GM19240 (cell line): ENCODE results near the gene FREM1.

ENCODE experiments used
- DNase-seq: peaks from one replicate; pipeline ENCODE4 v3.0.0; 2011; ENCODE audit warnings: low spot score; ENCODE audit not compliant: insufficient read length

FREM1 gene

GRCh38 chr9:14761584-14761983, 148.6 kb downstream of the FREM1 start:
- no peak for DNase-seq

- no peak for DNase-seq
These were observed 150.2 kb downstream of the FREM1 start for GRCh38 chr9:14760060-14760459.

GRCh38 chr9:14756291-14756690, 153.9 kb downstream of the FREM1 start:
- no peak for DNase-seq

- no peak for DNase-seq
These were observed 157.4 kb downstream of the FREM1 start for GRCh38 chr9:14752871-14753270.

- DNase-seq, result no peak
These were observed 158.0 kb downstream of the FREM1 start for GRCh38 chr9:14752271-14752670.

GRCh38 chr9:14750821-14751220, 159.4 kb downstream of the FREM1 start:
- DNase-seq, result no peak

- no peak for DNase-seq
These were observed 160.5 kb downstream of the FREM1 start for GRCh38 chr9:14749741-14750211.

- no peak for DNase-seq
These were observed 161.9 kb downstream of the FREM1 start for GRCh38 chr9:14748373-14748772.

GRCh38 chr9:14747111-14747510, 163.1 kb downstream of the FREM1 start:
- no peak for DNase-seq

- no peak for DNase-seq
These were observed 163.6 kb downstream of the FREM1 start for GRCh38 chr9:14746626-14747025.

GRCh38 chr9:14744768-14745167, 165.5 kb downstream of the FREM1 start:
- no peak for DNase-seq

- no peak for DNase-seq
These were observed 168.9 kb downstream of the FREM1 start for GRCh38 chr9:14741369-14741768.

- no peak for DNase-seq
These were observed 177.1 kb downstream of the FREM1 start for GRCh38 chr9:14733133-14733532.

GRCh38 chr9:14731294-14731981, 178.8 kb downstream of the FREM1 start:
- no peak for DNase-seq

- DNase-seq, result no peak
These were observed 179.7 kb downstream of the FREM1 start for GRCh38 chr9:14730461-14730898.

GRCh38 chr9:14723301-14723700, 186.9 kb downstream of the FREM1 start:
- DNase-seq, result no peak

GRCh38 chr9:14722391-14723035, 187.7 kb downstream of the FREM1 start, which contains the start of gene CER1:
Gene CER1, minus strand, starts transcription at chr9:14722733. Its CDS starts 61 bp downstream, at chr9:14722672.
- DNase-seq, result no peak

- DNase-seq, result no peak
These were observed 190.9 kb downstream of the FREM1 start for GRCh38 chr9:14719231-14719923.

- DNase-seq, result no peak
These were observed 195.1 kb downstream of the FREM1 start for GRCh38 chr9:14715102-14715501.

- DNase-seq, result no peak
These were observed 197.0 kb downstream of the FREM1 start for GRCh38 chr9:14713187-14713767.

GRCh38 chr9:14710804-14711203, 199.4 kb downstream of the FREM1 start:
- no peak for DNase-seq
